GM23338 (cell line): ENCODE results near the gene MARF1. TPM values are rescaled to one million over a fixed set of nuclear protein-coding genes. Genes with fewer than 3 reads are reported as not detected.

ENCODE experiments used
- ATAC-seq: fragments of 200-7000 bp; cut with Tn5 transposase; 3 replicates; pipeline ENCODE4 v1.9.1; 2020
- DNase-seq: peaks from one replicate; pipeline ENCODE4 v3.0.0-alpha.2; 2015; ENCODE audit warnings: low spot score
- H2AFZ ChIP-seq: fragments of 200-600 bp; sonication (generic); 2 replicates; pipeline ENCODE4 v1.8.0; 2016; ENCODE audit warnings: antibody characterized with exemption, mild to moderate bottlenecking, moderate library complexity
- H3F3A ChIP-seq: fragments of 200-600 bp; sonication (generic); replicated peaks from 2 replicates; pipeline ENCODE4 v1.8.0; 2017; ENCODE audit warnings: antibody characterized with exemption, mixed run types, low read depth
- H3K27ac ChIP-seq: fragments of 200-600 bp; sonication (generic); 2 replicates; pipeline ENCODE4 v1.6.1; 2016; ENCODE audit warnings: low read depth
- H3K27me3 ChIP-seq: fragments of 200-600 bp; sonication (generic); 2 replicates; pipeline ENCODE4 v1.8.0; 2016; ENCODE audit warnings: mild to moderate bottlenecking, mixed run types, moderate library complexity; ENCODE audit not compliant: insufficient read depth
- H3K36me3 ChIP-seq: fragments of 200-600 bp; sonication (generic); 2 replicates; pipeline ENCODE4 v1.8.0; 2016; ENCODE audit warnings: mild to moderate bottlenecking; ENCODE audit not compliant: insufficient read depth
- H3K4me1 ChIP-seq: fragments of 200-600 bp; sonication (generic); 2 replicates; pipeline ENCODE4 v1.8.0; 2016; ENCODE audit warnings: mild to moderate bottlenecking, moderate library complexity; ENCODE audit not compliant: insufficient read depth
- H3K4me2 ChIP-seq: fragments of 200-600 bp; sonication (generic); 2 replicates; pipeline ENCODE4 v1.7.1; 2017; ENCODE audit warnings: mixed run types
- H3K4me3 ChIP-seq: fragments of 200-600 bp; sonication (generic); 2 replicates; pipeline ENCODE4 v1.6.1; 2016; ENCODE audit warnings: mixed run types
- H3K79me2 ChIP-seq: fragments of 200-600 bp; sonication (generic); replicated peaks from 2 replicates; pipeline ENCODE4 v1.8.0; 2017; ENCODE audit warnings: mild to moderate bottlenecking; ENCODE audit not compliant: insufficient read depth
- H3K9me2 ChIP-seq: fragments of 200-600 bp; sonication (generic); 2 replicates; pipeline ENCODE4 v1.8.0; 2017; ENCODE audit not compliant: insufficient read depth
- H4K20me1 ChIP-seq: fragments of 200-600 bp; sonication (generic); replicated peaks from 2 replicates; pipeline ENCODE4 v1.8.0; 2017; ENCODE audit warnings: mild to moderate bottlenecking; ENCODE audit not compliant: insufficient read depth
- H3K27ac Mint-ChIP-seq: 2 replicates; pipeline ENCODE4 v1.8.0; 2020; ENCODE audit warnings: inconsistent platforms, mild to moderate bottlenecking, moderate library complexity, mixed read lengths
- H3K27me3 Mint-ChIP-seq: 3 replicates; pipeline ENCODE4 v1.8.0; 2022; ENCODE audit warnings: low read depth, mild to moderate bottlenecking, moderate library complexity, mixed read lengths, inconsistent platforms; ENCODE audit not compliant: insufficient read depth, poor library complexity
- H3K36me3 Mint-ChIP-seq: 3 replicates; pipeline ENCODE4 v1.8.0; 2021; ENCODE audit warnings: low read depth, mild to moderate bottlenecking, inconsistent platforms, moderate library complexity, mixed read lengths
- H3K4me1 Mint-ChIP-seq: 3 replicates; pipeline ENCODE4 v1.8.0; 2020; ENCODE audit warnings: mild to moderate bottlenecking, inconsistent platforms, mixed read lengths
- H3K4me3 Mint-ChIP-seq: 3 replicates; pipeline ENCODE4 v1.8.0; 2021; ENCODE audit warnings: moderate library complexity, mild to moderate bottlenecking, inconsistent platforms, mixed read lengths
- H3K9me3 Mint-ChIP-seq: 3 replicates; pipeline ENCODE4 v1.8.0; 2020; ENCODE audit warnings: moderate library complexity, mild to moderate bottlenecking, inconsistent platforms, mixed read lengths
- ZNF114 ChIP-seq: fragments of 250-450 bp; sonication (Bioruptor Pico); IDR thresholded peaks from 2 replicates; pipeline ENCODE4 v1.5.0; 2020; ENCODE audit warnings: mild to moderate bottlenecking, moderate library complexity
- ZNF331 ChIP-seq: fragments of 250-450 bp; sonication (Bioruptor Pico); IDR thresholded peaks from 2 replicates; pipeline ENCODE4 v1.5.0; 2020; ENCODE audit warnings: low read depth, mild to moderate bottlenecking, moderate library complexity
- polyA plus RNA-seq: library from polyadenylated mRNA; unstranded; fragments of >200 nt; fragmentation: Nextera tagmentation; extraction: Ambion mirVana; gene quantifications from 2 replicates; pipeline ENCODE4 v1.2.1, GENCODE V29; 2016
- total RNA-seq: library from RNA; depleted of rRNA; stranded (reverse); fragments of >200 nt; shearing (Covaris generic); gene quantifications from 2 replicates; pipeline ENCODE4 v1.2.3, GENCODE V29; 2014
- TF ChIP-seq, protein P1 (sequence below), 2 experiments: fragments of 200-600 bp in 1 of 2; sonication (generic) in 1 of 2; conservative IDR thresholded peaks; 2 replicates each; pipeline versions ENCODE4 v1.5.1 to v1.6.1; 2016 to 2017; ENCODE audit warnings: antibody characterized with exemption in 2 of 2, low read depth in 2 of 2, mild to moderate bottlenecking in 2 of 2, moderate library complexity in 1 of 2
- TF ChIP-seq, protein P2 (sequence below): fragments of 250-450 bp; sonication (Bioruptor Pico); IDR thresholded peaks from 2 replicates; pipeline ENCODE4 v1.5.0; 2020; ENCODE audit warnings: mild to moderate bottlenecking, moderate library complexity

Gene MARF1
- total and polyA plus RNA-seq, 2 experiments from 2014 or later: 8.3 to 16.0 TPM

DNA sequence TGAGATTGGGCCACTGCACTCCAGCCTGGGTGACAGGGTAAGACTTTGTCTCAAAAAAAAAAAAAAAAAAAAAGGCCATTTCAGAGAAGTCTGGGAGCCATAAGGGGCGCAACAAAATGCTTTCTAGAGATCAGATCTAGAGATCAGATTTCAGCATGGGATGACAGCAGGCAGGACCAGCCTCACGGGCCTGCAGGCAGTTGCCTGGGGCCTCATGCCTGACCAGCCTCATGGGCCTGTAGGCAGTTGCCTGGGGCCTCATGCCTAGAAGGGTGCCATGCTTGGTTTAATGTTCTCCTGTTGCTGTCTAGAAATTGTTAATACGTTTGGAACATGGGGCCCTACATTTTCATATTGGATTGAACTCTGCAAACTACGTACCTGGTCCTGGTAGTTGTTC is 59.4 kb downstream of the MARF1 start:
- Mint-ChIP-seq H3K27me3 (peaks cover 2% of the 10 kb centered on the region), H3K9me3 (peaks cover 37% of the 10 kb centered on the region), H3K27ac (no peak overlapping the region), H3K4me1 (no peaks in the 10 kb centered on the region), H3K36me3 (peaks cover 67% of the 10 kb centered on the region), H3K4me3 (no peak overlapping the region)
- ATAC-seq (no peak), DNase-seq (no peak)
- Histone ChIP-seq H3K4me3 (no peak overlapping the region), H4K20me1 (no peaks in the 10 kb centered on the region), H3F3A (no peaks in the 10 kb centered on the region), H2AFZ (no peak overlapping the region), H3K4me1 (no peaks in the 10 kb centered on the region), H3K36me3 (no peaks in the 10 kb centered on the region), H3K27me3 (no peaks in the 10 kb centered on the region), H3K27ac (no peak overlapping the region), H3K4me2 (no peak overlapping the region), H3K9me2 (no peaks in the 10 kb centered on the region), H3K79me2 (no peaks in the 10 kb centered on the region)
- TF ChIP-seq ZNF114 (CRISPR knock-in tag) (no peak), ZNF331 (CRISPR knock-in tag) (no peak)
- TF ChIP-seq, protein P1, sequence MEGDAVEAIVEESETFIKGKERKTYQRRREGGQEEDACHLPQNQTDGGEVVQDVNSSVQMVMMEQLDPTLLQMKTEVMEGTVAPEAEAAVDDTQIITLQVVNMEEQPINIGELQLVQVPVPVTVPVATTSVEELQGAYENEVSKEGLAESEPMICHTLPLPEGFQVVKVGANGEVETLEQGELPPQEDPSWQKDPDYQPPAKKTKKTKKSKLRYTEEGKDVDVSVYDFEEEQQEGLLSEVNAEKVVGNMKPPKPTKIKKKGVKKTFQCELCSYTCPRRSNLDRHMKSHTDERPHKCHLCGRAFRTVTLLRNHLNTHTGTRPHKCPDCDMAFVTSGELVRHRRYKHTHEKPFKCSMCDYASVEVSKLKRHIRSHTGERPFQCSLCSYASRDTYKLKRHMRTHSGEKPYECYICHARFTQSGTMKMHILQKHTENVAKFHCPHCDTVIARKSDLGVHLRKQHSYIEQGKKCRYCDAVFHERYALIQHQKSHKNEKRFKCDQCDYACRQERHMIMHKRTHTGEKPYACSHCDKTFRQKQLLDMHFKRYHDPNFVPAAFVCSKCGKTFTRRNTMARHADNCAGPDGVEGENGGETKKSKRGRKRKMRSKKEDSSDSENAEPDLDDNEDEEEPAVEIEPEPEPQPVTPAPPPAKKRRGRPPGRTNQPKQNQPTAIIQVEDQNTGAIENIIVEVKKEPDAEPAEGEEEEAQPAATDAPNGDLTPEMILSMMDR (conservative IDR thresholded peaks at IDR 0.05; ENCODE audit: low read depth in 2 of 2): no peak
- TF ChIP-seq, protein P2, sequence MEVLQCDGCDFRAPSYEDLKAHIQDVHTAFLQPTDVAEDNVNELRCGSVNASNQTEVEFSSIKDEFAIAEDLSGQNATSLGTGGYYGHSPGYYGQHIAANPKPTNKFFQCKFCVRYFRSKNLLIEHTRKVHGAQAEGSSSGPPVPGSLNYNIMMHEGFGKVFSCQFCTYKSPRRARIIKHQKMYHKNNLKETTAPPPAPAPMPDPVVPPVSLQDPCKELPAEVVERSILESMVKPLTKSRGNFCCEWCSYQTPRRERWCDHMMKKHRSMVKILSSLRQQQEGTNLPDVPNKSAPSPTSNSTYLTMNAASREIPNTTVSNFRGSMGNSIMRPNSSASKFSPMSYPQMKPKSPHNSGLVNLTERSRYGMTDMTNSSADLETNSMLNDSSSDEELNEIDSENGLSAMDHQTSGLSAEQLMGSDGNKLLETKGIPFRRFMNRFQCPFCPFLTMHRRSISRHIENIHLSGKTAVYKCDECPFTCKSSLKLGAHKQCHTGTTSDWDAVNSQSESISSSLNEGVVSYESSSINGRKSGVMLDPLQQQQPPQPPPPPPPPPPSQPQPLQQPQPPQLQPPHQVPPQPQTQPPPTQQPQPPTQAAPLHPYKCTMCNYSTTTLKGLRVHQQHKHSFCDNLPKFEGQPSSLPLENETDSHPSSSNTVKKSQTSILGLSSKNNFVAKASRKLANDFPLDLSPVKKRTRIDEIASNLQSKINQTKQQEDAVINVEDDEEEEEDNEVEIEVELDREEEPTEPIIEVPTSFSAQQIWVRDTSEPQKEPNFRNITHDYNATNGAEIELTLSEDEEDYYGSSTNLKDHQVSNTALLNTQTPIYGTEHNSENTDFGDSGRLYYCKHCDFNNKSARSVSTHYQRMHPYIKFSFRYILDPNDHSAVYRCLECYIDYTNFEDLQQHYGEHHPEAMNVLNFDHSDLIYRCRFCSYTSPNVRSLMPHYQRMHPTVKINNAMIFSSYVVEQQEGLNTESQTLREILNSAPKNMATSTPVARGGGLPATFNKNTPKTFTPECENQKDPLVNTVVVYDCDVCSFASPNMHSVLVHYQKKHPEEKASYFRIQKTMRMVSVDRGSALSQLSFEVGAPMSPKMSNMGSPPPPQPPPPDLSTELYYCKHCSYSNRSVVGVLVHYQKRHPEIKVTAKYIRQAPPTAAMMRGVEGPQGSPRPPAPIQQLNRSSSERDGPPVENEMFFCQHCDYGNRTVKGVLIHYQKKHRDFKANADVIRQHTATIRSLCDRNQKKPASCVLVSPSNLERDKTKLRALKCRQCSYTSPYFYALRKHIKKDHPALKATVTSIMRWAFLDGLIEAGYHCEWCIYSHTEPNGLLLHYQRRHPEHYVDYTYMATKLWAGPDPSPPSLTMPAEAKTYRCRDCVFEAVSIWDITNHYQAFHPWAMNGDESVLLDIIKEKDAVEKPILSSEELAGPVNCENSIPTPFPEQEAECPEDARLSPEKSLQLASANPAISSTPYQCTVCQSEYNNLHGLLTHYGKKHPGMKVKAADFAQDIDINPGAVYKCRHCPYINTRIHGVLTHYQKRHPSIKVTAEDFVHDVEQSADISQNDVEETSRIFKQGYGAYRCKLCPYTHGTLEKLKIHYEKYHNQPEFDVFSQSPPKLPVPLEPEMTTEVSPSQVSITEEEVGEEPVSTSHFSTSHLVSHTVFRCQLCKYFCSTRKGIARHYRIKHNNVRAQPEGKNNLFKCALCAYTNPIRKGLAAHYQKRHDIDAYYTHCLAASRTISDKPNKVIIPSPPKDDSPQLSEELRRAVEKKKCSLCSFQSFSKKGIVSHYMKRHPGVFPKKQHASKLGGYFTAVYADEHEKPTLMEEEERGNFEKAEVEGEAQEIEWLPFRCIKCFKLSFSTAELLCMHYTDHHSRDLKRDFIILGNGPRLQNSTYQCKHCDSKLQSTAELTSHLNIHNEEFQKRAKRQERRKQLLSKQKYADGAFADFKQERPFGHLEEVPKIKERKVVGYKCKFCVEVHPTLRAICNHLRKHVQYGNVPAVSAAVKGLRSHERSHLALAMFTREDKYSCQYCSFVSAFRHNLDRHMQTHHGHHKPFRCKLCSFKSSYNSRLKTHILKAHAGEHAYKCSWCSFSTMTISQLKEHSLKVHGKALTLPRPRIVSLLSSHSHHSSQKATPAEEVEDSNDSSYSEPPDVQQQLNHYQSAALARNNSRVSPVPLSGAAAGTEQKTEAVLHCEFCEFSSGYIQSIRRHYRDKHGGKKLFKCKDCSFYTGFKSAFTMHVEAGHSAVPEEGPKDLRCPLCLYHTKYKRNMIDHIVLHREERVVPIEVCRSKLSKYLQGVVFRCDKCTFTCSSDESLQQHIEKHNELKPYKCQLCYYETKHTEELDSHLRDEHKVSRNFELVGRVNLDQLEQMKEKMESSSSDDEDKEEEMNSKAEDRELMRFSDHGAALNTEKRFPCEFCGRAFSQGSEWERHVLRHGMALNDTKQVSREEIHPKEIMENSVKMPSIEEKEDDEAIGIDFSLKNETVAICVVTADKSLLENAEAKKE (CRISPR knock-in tag): no peak
